ENCODE results near the gene FARP1.

FARP1 gene

DNA sequence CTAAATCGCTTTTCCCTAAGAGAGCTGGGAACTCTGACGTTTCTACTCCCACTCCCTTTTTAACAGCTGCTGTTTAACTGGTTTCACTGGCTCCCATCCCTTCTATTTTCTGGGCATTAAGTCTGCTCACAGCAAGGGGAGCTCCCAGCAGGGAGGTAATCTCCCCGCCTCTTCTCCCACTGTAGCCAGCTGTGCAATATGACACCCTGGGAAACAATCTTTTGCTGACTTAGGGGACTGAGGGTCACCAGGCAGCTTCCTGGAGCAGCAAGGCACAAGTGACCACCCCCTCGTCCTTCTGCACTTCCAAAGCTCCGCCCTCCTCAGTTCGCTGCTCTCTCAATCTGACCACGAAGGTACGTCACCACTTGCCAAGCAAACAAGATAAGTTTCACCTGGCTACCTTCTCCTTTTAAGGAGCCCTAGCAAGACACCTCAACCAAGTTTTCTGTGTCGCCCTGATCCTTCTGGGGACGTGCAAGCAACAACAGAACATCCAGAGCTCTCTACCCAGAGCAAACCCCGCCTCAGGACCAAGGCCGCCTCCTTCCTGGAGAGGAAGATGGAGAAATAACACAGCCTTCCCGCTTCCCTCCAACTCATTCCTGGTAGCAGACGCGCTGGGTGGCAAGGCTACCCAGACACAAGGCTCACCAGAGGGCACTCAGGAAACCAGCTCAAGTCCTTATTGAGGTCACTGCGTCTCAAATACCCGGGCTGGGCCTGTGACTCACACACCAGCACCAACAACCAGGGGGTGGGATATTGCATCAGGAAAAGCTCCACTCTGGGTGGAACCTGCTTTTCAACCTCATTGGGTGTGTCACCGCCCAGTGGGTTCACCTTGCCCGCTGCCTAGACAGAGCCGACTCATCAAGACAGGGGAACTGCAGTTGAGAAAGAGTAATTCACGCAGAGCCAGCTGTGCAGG lies 341.7 kb downstream of the FARP1 start:
- Histone ChIP-seq H2AFZ (ENCODE audit: insufficient read depth, low read length, poor library complexity) (peak overlapping the region; percentile 24), H4K12ac (ENCODE audit: low read depth, low read length) (no peak overlapping the region), H3K27me3 (ENCODE audit: insufficient read depth, low read length) (no peaks in the 10 kb centered on the region), H3K79me1 (ENCODE audit: low read length) (peaks cover 15% of the 10 kb centered on the region), H3K79me2 (ENCODE audit: control insufficient read depth, insufficient read depth, low read length, poor library complexity) (peaks cover 3% of the 10 kb centered on the region), H3K4me2 (ENCODE audit: low read length) (peak overlapping the region; percentile 43), H2AK5ac (ENCODE audit: low read length) (no peak overlapping the region), H3K4ac (ENCODE audit: low read depth, low read length) (peak overlapping the region; percentile 37), H3K9me3 (ENCODE audit: insufficient read depth, low read depth, low read length) (no peaks in the 10 kb centered on the region), H3K36me3 (ENCODE audit: control insufficient read depth in 1 of 2, insufficient read depth in 2 of 2, low read length in 2 of 2) (no peaks in the 10 kb centered on the region), H2BK12ac (ENCODE audit: low read length) (no peak overlapping the region), H2BK120ac (ENCODE audit: insufficient read depth, low read length, poor library complexity) (peak overlapping the region; percentile 33), H4K91ac (ENCODE audit: low read depth, low read length) (peak overlapping the region; percentile 49), H3K23ac (ENCODE audit: low read length) (no peak overlapping the region), H4K8ac (ENCODE audit: low read depth, low read length) (peak overlapping the region; percentile 40), H2BK5ac (ENCODE audit: low read depth, low read length, poor library complexity) (peak overlapping the region; percentile 11), H3K9ac (ENCODE audit: low read length) (no peak overlapping the region), H3K4me3 (ENCODE audit: low read depth, low read length) (no peak overlapping the region), H3K27ac (ENCODE audit: low read depth, low read length) (peak overlapping the region; percentile 66), H3K14ac (ENCODE audit: low read length) (peak overlapping the region; percentile 12), H3K18ac (ENCODE audit: low read length) (peak overlapping the region; percentile 38), H3K4me1 (ENCODE audit: control insufficient read depth in 1 of 2, insufficient read depth in 2 of 2, low read length in 2 of 2) (peaks cover 35 to 37% of the 10 kb centered on the region in 2 experiments)
- peak; percentile 99 for DNase-seq
- WGBS (ENCODE audit: extremely low coverage, insufficient coverage, insufficient read length), result no CpG with 5 or more reads among the region's 21 CpGs

DNA sequence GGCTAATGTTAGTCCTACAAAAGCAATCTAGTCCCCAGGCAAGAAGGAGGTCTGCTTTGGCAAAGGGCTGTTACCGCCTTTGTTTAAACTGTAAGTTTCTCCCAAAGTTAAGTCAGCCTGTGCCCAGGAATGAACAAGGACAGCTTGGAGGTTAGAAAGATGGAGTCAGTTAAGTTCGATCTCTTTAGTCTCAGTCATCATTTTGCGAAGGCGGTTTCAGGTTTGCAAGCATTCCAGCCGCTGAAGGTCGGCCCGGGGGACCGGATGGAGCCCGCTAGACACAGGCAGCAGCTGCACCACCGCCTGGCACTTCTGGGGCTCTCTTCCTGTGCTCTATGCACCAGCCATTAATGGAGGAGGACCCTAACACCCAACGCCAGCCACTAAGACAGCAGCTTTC lies 342.7 kb downstream of the FARP1 start:
- H4K91ac ChIP-seq (ENCODE audit: low read depth, low read length), result peak overlapping the region; percentile 57
- H2BK5ac ChIP-seq (ENCODE audit: low read depth, low read length, poor library complexity), result no peak overlapping the region
- peaks cover 0 to 2% of the 10 kb centered on the region in 2 experiments for H3K36me3 ChIP-seq (ENCODE audit: control insufficient read depth in 1 of 2, insufficient read depth in 2 of 2, low read length in 2 of 2)
- DNase-seq, result no peak
- peak overlapping the region; percentile 10 for H2BK120ac ChIP-seq (ENCODE audit: insufficient read depth, low read length, poor library complexity)
- no peak overlapping the region for H3K23ac ChIP-seq (ENCODE audit: low read length)
- H2BK12ac ChIP-seq (ENCODE audit: low read length), result no peak overlapping the region
- WGBS (ENCODE audit: extremely low coverage, insufficient coverage, insufficient read length), result no CpG with 5 or more reads among the region's 11 CpGs
- peaks cover 15% of the 10 kb centered on the region for H3K79me1 ChIP-seq (ENCODE audit: low read length)
- H4K12ac ChIP-seq (ENCODE audit: low read depth, low read length), result no peak overlapping the region
- no peak overlapping the region for H2AFZ ChIP-seq (ENCODE audit: insufficient read depth, low read length, poor library complexity)
- no peak overlapping the region for H3K4me3 ChIP-seq (ENCODE audit: low read depth, low read length)
- H3K27me3 ChIP-seq (ENCODE audit: insufficient read depth, low read length), result no peaks in the 10 kb centered on the region
- H3K4ac ChIP-seq (ENCODE audit: low read depth, low read length), result peak overlapping the region; percentile 25
- no peaks in the 10 kb centered on the region for H3K9me3 ChIP-seq (ENCODE audit: insufficient read depth, low read depth, low read length)
- no peak overlapping the region for H3K9ac ChIP-seq (ENCODE audit: low read length)
- H3K14ac ChIP-seq (ENCODE audit: low read length), result no peak overlapping the region
- H3K18ac ChIP-seq (ENCODE audit: low read length), result peak overlapping the region; percentile 67
- no peak overlapping the region for H2AK5ac ChIP-seq (ENCODE audit: low read length)
- no peak overlapping the region for H3K4me2 ChIP-seq (ENCODE audit: low read length)
- H4K8ac ChIP-seq (ENCODE audit: low read depth, low read length), result no peak overlapping the region
- no peak overlapping the region for H3K27ac ChIP-seq (ENCODE audit: low read depth, low read length)
- peaks cover 35 to 37% of the 10 kb centered on the region in 2 experiments for H3K4me1 ChIP-seq (ENCODE audit: control insufficient read depth in 1 of 2, insufficient read depth in 2 of 2, low read length in 2 of 2)
- peaks cover 3% of the 10 kb centered on the region for H3K79me2 ChIP-seq (ENCODE audit: control insufficient read depth, insufficient read depth, low read length, poor library complexity)

DNA sequence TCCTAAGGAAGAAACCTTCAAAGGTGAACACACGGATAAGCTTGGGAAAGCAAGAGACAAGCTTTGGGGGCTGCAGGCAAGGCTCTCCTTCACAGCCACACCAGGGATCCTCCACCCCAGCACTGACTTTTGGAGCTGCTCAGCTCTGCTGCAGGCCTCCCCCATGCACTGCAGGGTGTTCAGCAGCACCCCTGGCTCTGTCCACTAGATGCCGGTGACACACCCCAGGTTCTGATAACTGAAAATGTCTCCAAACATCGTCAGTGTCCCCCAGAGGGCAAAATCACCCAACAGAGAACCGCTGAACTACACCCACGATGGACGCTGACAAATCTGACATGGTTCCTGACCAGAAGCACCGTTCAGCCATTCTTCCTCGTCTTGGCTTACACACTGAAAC lies 343.5 kb downstream of the FARP1 start:
- no peak for DNase-seq
- Histone ChIP-seq H3K4me1 (ENCODE audit: control insufficient read depth in 1 of 2, insufficient read depth in 2 of 2, low read length in 2 of 2) (peaks cover 33% of the 10 kb centered on the region in 2 experiments), H3K4ac (ENCODE audit: low read depth, low read length) (no peak overlapping the region), H4K12ac (ENCODE audit: low read depth, low read length) (no peak overlapping the region), H3K14ac (ENCODE audit: low read length) (no peak overlapping the region), H3K18ac (ENCODE audit: low read length) (no peak overlapping the region), H2AFZ (ENCODE audit: insufficient read depth, low read length, poor library complexity) (no peak overlapping the region), H2AK5ac (ENCODE audit: low read length) (no peak overlapping the region), H3K79me1 (ENCODE audit: low read length) (peaks cover 15% of the 10 kb centered on the region), H3K23ac (ENCODE audit: low read length) (no peak overlapping the region), H3K9me3 (ENCODE audit: insufficient read depth, low read depth, low read length) (no peaks in the 10 kb centered on the region), H2BK12ac (ENCODE audit: low read length) (no peak overlapping the region), H3K4me3 (ENCODE audit: low read depth, low read length) (no peak overlapping the region), H3K27ac (ENCODE audit: low read depth, low read length) (no peak overlapping the region), H3K27me3 (ENCODE audit: insufficient read depth, low read length) (no peaks in the 10 kb centered on the region), H3K9ac (ENCODE audit: low read length) (no peak overlapping the region), H2BK120ac (ENCODE audit: insufficient read depth, low read length, poor library complexity) (no peak overlapping the region), H3K36me3 (ENCODE audit: control insufficient read depth in 1 of 2, insufficient read depth in 2 of 2, low read length in 2 of 2) (peaks cover 0 to 2% of the 10 kb centered on the region in 2 experiments), H4K8ac (ENCODE audit: low read depth, low read length) (no peak overlapping the region), H3K79me2 (ENCODE audit: control insufficient read depth, insufficient read depth, low read length, poor library complexity) (peaks cover 3% of the 10 kb centered on the region), H2BK5ac (ENCODE audit: low read depth, low read length, poor library complexity) (no peak overlapping the region), H3K4me2 (ENCODE audit: low read length) (no peak overlapping the region), H4K91ac (ENCODE audit: low read depth, low read length) (no peak overlapping the region)
- WGBS (ENCODE audit: extremely low coverage, insufficient coverage, insufficient read length), result no CpG with 5 or more reads among the region's 8 CpGs

DNA sequence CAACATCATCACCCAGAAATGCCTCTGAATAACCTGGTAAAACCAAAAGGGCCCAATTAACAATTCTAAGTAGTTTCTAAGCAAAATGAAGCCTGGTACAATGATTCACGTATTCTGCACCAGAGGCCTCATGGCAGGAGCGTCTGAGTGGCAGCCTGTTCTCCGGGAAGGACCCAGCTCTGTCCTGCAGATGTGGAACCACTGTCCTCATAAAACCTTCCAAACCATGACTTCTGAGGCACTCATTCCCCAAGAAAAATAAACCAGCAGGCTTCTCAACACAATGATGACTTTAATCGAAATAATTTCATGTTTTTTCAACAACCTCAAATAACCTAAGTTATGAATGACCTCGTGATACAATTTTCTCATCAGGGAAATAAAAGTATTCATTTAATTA lies 344.1 kb downstream of the FARP1 start:
- H3K27me3 ChIP-seq (ENCODE audit: insufficient read depth, low read length), result no peaks in the 10 kb centered on the region
- DNase-seq, result no peak
- H3K4me3 ChIP-seq (ENCODE audit: low read depth, low read length), result no peak overlapping the region
- H3K36me3 ChIP-seq (ENCODE audit: control insufficient read depth in 1 of 2, insufficient read depth in 2 of 2, low read length in 2 of 2), result peaks cover 0 to 2% of the 10 kb centered on the region in 2 experiments
- peaks cover 33% of the 10 kb centered on the region in 2 experiments for H3K4me1 ChIP-seq (ENCODE audit: control insufficient read depth in 1 of 2, insufficient read depth in 2 of 2, low read length in 2 of 2)
- no peak overlapping the region for H4K91ac ChIP-seq (ENCODE audit: low read depth, low read length)
- no peak overlapping the region for H3K18ac ChIP-seq (ENCODE audit: low read length)
- no peak overlapping the region for H4K8ac ChIP-seq (ENCODE audit: low read depth, low read length)
- no peak overlapping the region for H2BK5ac ChIP-seq (ENCODE audit: low read depth, low read length, poor library complexity)
- H3K79me1 ChIP-seq (ENCODE audit: low read length), result peaks cover 15% of the 10 kb centered on the region
- no peak overlapping the region for H2AFZ ChIP-seq (ENCODE audit: insufficient read depth, low read length, poor library complexity)
- no peaks in the 10 kb centered on the region for H3K9me3 ChIP-seq (ENCODE audit: insufficient read depth, low read depth, low read length)
- H3K23ac ChIP-seq (ENCODE audit: low read length), result no peak overlapping the region
- no peak overlapping the region for H3K14ac ChIP-seq (ENCODE audit: low read length)
- H3K4ac ChIP-seq (ENCODE audit: low read depth, low read length), result peak overlapping the region; percentile 17
- H3K79me2 ChIP-seq (ENCODE audit: control insufficient read depth, insufficient read depth, low read length, poor library complexity), result peaks cover 3% of the 10 kb centered on the region
- no peak overlapping the region for H2BK12ac ChIP-seq (ENCODE audit: low read length)
- no peak overlapping the region for H3K9ac ChIP-seq (ENCODE audit: low read length)
- WGBS (ENCODE audit: extremely low coverage, insufficient coverage, insufficient read length), result no CpG with 5 or more reads among the region's 5 CpGs
- no peak overlapping the region for H2BK120ac ChIP-seq (ENCODE audit: insufficient read depth, low read length, poor library complexity)
- no peak overlapping the region for H3K27ac ChIP-seq (ENCODE audit: low read depth, low read length)
- no peak overlapping the region for H4K12ac ChIP-seq (ENCODE audit: low read depth, low read length)
- no peak overlapping the region for H2AK5ac ChIP-seq (ENCODE audit: low read length)
- no peak overlapping the region for H3K4me2 ChIP-seq (ENCODE audit: low read length)

Data from trophoblast cell (in vitro differentiated cells and primary cell).